Hematopoietic multipotent progenitor cell treated with erythropoietin and hydrocortisone succinate and interleukin-3 and kit ligand, for 17 days (in vitro differentiated cells): ENCODE data around the gene HMGCL.

Experiments
- DNase-seq: peaks from one replicate; pipeline ENCODE4 v3.0.0-alpha.2; 2015; ENCODE audit warnings: low spot score

The HMGCL gene

DNA sequence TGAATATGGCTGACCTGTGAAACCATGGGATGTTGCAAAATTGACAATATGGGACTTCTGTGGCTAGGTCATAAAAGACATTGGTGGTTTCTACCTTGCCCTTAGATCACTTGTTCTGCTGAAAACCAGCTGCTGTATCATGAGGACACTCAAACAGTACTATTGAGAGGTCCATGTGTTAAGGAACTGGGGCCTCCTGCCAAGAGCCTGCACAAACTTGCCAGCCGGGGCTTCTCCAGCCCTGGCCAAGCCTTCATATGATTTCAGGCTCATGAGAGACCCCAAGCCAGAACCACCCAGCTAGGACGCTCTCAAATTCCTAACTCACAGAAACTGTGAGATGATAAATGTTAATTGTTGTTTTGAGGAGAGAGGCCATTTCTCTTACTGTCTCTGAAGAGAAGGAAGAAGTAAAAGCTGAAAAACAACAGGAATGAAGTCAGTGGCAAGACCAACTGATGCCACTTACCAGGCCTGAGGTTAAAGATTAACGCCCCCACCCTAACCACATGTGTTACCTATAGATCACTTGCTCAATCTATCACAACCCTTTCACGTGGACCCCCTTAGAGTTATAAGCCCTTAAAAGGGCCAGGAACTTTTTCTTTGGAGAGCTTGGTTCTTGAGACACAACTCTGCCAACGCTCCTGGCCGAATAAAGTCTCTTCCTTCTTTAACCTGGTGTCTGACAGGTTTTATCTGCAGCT lies 50.9 kb downstream of the HMGCL start:
- peak; percentile 34 for DNase-seq

DNA sequence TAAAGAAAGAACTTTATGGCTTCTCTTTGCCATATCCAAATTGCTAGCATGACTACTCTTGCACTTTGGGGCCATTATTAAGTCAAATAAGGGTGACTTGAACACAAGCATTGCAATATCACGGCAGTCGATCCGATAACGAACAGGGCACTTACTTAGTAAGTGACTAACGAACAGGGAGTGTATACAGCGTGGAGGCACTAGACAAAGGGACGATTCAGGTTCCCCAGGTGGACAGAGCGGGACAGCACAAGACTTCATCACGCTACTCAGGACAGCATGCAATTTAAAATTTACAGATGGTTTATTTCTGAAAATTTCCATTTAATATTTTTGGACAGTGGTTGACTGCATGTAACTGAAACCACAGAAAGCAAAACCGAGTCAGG lies 52.4 kb downstream of the HMGCL start:
- DNase-seq = no peak

DNA sequence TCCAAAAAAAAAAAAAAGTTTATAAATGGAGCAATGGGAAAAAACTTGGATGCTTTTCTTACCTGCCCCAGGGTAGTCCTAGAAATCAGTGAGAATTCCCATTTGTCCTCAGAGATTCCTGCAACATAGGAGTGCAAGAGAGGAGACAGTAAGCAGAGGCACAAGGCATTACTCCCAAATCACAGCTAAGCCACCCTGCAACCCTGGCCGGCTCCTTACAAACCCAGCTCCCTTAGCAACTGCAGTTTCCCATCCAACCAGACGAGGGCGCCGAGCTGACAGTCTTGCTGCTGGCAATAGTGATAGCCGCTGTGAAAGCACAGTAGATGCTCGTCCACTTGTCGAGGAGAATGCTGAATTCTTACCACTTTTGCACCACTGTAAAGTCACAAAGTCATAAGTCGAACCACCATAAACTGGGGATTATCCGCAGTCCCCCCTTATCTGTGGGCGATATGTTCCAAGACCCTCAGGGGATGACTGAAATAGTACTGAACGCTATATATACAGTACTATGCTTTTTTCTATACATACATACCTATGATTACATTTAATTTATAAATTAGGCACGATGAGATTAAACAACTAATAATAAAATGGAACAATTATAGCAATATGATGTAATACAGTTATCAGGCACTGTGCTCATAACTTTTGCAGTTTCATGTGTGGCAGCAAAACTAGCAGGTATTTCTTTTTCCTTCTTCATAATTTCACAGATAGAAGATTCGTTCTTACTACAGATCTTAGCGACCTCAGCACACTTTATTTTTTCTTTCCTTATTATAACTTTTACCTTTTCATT lies 53.0 kb downstream of the HMGCL start:
- peak; percentile 92 for DNase-seq

DNA sequence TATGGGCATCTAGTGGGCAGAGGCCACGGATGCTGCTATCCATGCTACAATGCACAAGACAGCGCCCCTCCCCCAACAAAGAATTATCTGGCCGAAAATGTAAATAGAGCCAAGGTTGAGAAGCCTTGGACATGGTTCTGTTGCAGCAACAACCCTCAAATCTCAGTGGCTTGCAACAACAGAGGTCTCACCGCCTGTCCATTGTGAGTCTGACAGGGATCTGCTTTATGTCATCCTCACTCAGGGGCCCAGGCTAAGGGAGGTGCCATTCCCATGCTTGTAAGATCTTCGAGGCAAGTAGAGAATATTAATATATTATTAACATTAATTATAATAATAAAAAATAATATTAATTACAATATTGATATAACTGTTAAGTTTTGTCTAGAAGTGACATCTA lies 56.5 kb downstream of the HMGCL start:
- DNase-seq = no peak

DNA sequence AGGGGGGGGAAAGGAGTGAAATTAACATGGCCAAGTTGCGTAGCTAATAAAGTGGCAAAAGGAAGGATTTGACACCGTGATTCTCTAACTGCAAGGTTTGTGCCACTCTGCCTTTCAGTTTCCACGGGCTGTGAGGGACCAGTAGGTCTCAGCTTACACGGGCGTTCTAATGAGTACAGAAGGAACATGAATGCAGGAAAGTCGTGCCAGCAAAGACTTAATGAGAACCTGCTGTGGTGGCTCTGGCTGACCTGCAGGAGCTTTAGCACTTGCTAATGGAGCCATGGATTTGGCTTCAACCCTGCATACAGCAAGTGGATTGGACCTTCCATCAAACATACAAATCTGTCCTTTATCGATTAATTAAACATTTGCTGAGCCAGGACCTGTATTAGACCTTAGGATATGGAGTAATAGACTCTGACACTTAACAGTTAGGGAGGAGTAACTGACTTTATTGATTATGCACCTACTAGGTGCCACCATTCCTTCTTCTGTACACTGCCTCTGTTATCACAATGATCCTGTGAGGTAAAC lies 62.1 kb downstream of the HMGCL start:
- DNase-seq = no peak

DNA sequence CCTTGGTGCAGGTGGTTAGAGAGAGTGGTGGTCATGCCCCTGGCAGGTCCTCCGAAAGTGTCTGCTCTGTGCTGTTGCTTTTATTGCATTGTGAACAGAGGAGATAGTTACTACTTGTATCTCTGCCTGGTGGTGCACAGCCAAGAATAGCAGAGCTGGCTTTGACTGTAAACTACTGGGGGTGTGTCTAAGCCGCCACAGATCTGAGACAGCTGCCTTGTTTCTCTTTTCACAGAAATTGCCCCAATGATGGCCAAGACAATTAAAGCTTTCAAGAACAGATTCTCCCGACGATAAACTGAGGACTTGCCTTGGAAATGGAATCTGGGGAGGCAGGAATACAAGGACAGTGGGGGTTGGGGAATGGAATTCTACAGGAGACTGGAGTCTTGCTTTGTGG lies 66.0 kb downstream of the HMGCL start:
- DNase-seq = no peak

DNA sequence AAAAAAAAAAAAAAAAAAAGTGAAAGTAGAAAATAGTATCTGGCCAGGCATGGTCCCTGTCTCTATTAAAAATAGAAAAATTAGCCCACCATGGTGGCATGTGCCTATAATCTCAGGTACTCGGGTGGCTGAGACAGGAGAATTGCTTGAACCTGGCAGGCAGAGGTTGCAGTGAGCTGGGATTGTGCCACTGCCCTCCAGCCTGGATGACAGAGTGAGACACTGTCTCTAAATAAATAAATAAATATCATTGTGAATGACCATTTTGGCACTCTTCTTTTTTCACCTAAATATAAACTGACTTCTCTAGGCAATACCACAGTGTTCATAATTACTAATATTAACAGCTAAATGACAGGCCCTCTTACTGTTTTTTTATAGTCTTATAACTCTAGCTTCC lies 67.4 kb downstream of the HMGCL start:
- DNase-seq = no peak

DNA sequence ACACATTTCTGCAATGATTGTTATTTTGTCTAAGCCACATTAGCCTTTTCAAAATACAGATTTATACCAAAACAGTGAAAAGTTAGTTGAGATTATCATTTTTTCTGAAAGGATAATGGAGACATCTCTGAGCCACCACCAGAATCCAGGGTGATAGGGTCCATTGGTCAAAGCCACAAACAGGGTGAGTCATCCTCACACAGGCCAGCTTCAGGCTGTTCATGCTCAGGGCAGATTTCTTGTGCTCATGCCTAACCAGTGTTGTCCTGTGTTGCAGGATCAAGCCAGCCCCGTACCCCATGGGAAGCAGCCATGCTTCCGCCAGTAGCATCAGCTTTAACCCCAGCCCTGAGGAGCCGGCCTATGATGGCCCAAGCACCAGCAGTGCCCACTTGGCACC lies 68.6 kb downstream of the HMGCL start:
- no peak for DNase-seq

DNA sequence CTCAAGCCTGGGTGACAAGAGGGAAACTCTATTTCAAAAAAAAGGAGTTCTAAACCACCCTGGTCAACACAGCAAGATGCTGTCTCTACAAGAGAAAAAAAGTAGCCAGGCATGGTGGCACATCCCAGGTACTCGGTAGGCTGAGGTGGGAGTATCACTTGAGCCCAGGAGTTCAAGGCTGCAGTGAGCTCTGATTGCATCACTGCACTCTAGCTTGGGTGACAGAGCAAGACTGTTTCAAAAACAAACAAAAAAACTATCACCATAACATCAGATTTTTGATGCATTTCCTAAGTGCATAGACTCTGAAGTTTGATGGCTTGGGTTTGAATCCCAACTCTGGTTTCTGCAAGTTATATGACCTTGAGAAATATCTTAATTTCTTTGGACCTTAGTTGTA lies 72.3 kb downstream of the HMGCL start:
- no peak for DNase-seq
